GM12864 (cell line): ENCODE results near the gene SBDS.

Experiments used
- DNase-seq: peaks from one replicate; pipeline ENCODE4 v3.0.0-alpha.2; 2011; ENCODE audit warnings: low read depth
- H3K4me3 ChIP-seq: 2 replicates; pipeline ENCODE4 v1.5.1; 2011; ENCODE audit warnings: mild to moderate bottlenecking, low read depth, low read length, control low read depth
- CTCF ChIP-seq: IDR thresholded peaks from 2 replicates; pipeline ENCODE4 v1.5.1; 2011; ENCODE audit warnings: low read depth, mild to moderate bottlenecking, moderate library complexity, low read length, control low read depth, inconsistent platforms; ENCODE audit errors: missing control alignments

SBDS gene

GRCh38 chr7:66950763-66951162 lies 44.6 kb downstream of the SBDS start:
- no peak overlapping the region for H3K4me3 ChIP-seq
- DNase-seq, result no peak
- TF ChIP-seq CTCF, result no peak

- TF ChIP-seq CTCF, result no peak
- DNase-seq, result no peak
- H3K4me3 ChIP-seq, result no peak overlapping the region
These were observed 45.1 kb downstream of the SBDS start for GRCh38 chr7:66950311-66950710.

GRCh38 chr7:66948480-66949109 lies 46.8 kb downstream of the SBDS start:
- no peak for TF ChIP-seq CTCF
- no peak overlapping the region for H3K4me3 ChIP-seq
- DNase-seq, result no peak

GRCh38 chr7:66946545-66946944 lies 48.8 kb downstream of the SBDS start:
- no peak overlapping the region for H3K4me3 ChIP-seq
- no peak for TF ChIP-seq CTCF
- DNase-seq, result no peak

GRCh38 chr7:66939325-66939724 lies 56.1 kb downstream of the SBDS start:
- DNase-seq, result no peak
- H3K4me3 ChIP-seq, result no peak overlapping the region

GRCh38 chr7:66937940-66938339 lies 57.4 kb downstream of the SBDS start:
- no peak for TF ChIP-seq CTCF
- no peak overlapping the region for H3K4me3 ChIP-seq
- no peak for DNase-seq

More at GRCh38 chr7:66939325-66939724, 56.1 kb downstream of the SBDS start:
- no peak for TF ChIP-seq CTCF
